HG03139 (cell line): Measurements from ENCODE around the gene CYB5R4.
"Not testable (repeated sequence)": the region's sequence is repeated elsewhere in the genome, so short reads cannot be mapped to it uniquely, and the experiment has no call there.

Experiments
- ATAC-seq: cut with Tn5 transposase; IDR thresholded peaks from one replicate; pipeline ENCODE4 v1.9.1; 2021; ENCODE audit not compliant: unreplicated experiment

The CYB5R4 gene

DNA sequence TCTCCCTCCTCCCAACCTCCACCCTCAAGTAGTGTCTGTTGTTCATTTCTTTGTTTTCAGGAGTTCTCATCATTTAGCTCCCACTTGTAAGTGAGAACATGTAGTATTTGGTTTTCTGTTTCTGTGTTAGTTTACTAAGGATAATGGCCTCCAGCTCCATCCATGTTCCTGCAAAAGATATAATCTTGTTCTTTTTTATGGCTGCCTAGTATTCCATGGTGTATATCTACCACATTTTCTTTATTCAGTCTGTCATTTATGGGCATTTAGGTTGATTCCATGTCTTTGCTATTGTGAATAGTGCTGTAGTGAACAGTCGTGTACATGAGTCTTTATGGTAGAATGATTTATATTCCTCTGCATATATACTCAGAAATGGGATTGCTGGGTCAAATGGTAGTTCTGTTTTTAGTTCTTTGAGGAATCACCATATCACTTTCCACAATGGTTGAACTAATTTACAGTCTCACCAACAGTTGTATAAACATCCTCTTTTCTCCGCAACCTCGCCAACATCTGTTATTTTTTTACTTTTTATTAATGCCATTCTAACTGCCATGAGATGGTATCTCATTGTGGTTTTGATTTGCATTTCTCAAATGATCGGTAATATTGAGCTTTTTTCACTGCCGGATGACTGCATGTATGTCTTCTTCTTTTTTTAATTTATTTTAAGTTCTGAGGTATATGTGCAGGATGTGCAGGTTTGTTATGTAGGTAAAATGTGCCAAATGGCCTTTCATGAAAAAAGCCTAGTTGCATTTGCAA is 48.3 kb downstream of the CYB5R4 start:
- ATAC-seq: not testable (repeated sequence)

GRCh38 chr6:83908813-83909212 is 49.3 kb downstream of the CYB5R4 start:
- ATAC-seq: no peak

DNA sequence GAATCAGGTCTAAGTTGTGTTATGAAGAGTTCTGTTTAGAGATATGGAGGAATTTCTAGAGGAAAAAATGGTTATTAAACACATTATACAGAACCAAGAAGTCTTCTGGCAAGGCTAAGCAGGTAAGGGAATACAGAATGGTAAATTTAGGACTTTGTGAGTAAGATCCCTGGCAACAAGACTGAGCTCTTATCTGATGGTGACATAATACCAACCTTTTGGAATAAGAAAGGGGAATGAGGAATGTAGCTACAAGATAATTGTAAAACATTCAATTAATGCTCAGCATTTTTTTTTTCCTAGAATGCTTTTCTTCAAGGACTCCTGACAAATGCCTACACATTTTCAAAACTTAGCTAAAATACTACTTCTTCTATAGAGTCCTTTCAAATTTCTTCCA is 51.8 kb downstream of the CYB5R4 start:
- ATAC-seq: no peak

DNA sequence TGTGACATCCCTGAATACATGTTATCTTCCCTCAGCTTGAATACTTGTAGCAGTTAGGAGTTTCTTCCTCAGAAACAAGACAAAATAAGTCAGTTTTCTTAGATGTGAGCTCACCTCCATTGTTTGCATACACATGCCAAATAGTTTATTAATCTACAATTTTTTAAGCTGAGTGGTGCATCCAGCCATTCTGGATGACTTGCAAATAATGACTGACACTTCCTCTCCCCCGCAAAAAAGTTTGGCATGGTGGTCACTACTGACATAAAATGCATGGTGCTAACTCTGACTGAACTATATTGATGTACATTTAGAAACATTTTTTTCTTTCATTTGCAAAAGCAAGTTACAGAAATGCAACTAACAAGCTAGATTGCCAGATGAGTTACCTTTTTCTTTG is 55.5 kb downstream of the CYB5R4 start:
- no peak for ATAC-seq

DNA sequence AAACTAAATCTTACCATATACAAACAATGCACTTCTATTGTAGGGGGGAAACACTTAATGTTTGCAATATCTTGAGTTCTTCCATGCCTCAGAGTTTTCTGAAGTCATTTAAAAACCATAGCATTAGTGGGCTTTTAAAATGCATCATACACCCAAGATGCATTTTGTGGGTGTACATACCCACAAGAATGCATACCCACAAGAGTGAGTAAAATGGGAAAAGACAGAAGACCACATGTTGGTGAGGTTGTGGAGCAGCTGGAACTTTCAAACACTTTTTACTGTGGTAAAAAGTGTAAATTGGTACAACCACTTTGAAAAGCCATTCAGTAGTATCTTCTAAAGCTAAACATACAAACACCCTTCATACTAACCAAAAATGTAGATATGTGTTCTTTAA is 57.5 kb downstream of the CYB5R4 start:
- ATAC-seq: no peak

- no peak for ATAC-seq
Measured at GRCh38 chr6:83920017-83920416, 60.5 kb downstream of the CYB5R4 start.

DNA sequence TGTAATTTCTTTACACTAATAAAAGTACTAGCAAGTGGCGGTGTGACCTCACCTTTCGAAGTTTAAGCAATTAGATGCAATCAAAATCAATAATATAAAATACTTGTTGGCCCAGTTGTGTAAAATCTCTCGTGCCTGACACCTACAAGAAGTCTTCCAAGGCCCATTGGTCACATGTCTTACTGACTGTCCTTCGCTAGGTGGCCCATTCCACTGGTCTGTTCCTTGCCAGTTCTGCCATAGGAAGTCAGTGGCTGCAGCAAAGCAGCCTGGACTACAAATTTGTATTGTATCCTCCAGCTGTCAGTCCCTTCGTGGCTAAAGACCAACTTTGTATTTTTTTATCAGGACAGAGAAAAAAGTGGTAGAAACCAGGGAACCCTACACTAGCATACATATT is 61.8 kb downstream of the CYB5R4 start:
- no peak for ATAC-seq

DNA sequence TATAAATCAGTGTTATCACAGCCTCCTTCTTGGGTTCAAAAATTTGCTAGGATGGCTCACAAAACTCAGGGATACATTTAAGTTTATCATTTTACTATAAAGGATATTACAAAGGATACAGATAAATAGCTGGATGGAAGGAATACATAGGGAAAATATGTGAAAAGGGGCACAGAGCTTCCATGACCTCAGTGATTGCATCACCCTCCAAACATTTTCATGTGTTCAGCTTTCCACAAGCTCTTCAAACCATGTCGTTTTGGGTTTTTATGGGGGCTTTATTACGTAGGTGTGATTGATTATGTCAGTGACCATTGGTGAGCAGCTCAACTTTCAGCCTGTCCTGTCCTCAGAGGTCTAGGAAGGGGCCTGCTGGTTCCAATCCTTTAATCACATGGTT is 68.0 kb downstream of the CYB5R4 start:
- no peak for ATAC-seq

DNA sequence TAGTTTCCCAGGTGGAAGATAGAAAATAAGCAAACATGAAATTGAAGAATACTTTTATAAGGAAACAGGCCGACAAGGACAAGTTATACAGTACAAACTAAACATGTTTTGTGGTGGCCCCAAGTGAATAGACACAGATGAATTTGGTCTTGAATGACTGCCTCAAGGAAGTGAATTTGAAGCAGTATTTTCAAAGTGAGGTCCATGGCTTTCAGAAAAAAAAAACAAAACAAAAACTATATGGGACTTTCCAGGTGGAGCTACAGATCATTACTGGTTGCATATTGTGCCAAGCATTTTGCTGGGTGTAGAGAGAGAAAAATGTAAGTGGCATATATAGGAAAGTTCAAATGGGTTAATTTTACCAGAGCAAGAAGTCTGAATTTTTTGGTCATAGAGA is 68.8 kb downstream of the CYB5R4 start:
- ATAC-seq: no peak

DNA sequence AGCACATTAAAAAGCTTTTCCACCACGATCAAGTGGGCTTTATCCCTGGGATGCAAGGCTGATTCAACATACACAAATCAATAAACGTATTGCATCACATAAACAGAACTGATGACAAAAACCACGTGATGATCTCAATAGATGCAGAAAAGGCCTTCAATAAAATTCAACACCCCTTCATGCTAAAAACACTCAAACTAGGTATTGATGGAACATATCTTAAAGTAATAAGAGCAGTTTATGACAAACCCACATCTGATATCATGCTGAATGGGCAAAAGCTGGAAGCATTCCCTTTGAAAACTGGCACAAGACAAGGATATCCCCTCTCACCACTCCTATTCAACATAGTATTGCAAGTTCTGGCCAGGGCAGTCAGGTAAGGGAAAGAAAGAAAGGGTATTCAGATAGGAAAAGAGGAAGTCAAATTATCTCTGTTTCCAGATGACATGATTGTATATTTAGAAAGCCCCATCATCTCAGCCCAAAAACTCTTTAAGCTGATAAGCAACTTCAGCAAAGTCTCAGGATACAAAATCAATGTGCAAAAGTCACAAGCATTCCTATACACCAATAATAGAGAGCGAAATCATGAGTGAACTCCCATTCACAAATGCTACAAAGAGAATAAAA is 86.8 kb downstream of the CYB5R4 start:
- ATAC-seq: not testable (repeated sequence)

GRCh38 chr6:83947983-83948382 is 88.5 kb downstream of the CYB5R4 start:
- not testable (repeated sequence) for ATAC-seq

GRCh38 chr6:83948851-83949250 is 89.4 kb downstream of the CYB5R4 start:
- no peak for ATAC-seq

GRCh38 chr6:83951423-83951822 is 91.9 kb downstream of the CYB5R4 start:
- ATAC-seq: not testable (repeated sequence)

GRCh38 chr6:83952830-83953229 is 93.3 kb downstream of the CYB5R4 start:
- no peak for ATAC-seq

- no peak for ATAC-seq
Measured at GRCh38 chr6:83954371-83954770, 94.9 kb downstream of the CYB5R4 start.

GRCh38 chr6:83958241-83958685 is 98.8 kb downstream of the CYB5R4 start:
- no peak for ATAC-seq

- ATAC-seq: no peak
Measured at GRCh38 chr6:83960664-83961063, 101.2 kb downstream of the CYB5R4 start.

DNA sequence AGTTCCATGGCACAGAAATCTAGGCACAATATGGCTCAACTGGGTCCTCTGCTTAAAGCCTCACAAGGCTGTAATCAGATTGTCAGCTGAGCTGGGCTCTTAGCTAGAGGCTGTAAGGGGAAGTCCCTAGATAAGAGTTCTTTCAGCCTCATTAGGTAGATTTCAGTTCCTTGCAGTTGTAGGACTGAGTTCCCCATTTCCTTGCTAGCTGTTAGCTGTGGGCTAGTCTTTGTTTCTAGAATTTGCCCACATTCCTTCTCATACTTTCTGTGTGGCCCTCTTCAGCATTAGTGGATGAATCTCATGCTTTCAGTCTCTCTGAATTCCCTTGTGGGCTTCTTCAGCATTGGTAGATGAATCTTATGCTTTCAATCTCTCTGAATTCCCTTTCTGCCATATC is 103.1 kb downstream of the CYB5R4 start:
- peak; percentile 87 for ATAC-seq

DNA sequence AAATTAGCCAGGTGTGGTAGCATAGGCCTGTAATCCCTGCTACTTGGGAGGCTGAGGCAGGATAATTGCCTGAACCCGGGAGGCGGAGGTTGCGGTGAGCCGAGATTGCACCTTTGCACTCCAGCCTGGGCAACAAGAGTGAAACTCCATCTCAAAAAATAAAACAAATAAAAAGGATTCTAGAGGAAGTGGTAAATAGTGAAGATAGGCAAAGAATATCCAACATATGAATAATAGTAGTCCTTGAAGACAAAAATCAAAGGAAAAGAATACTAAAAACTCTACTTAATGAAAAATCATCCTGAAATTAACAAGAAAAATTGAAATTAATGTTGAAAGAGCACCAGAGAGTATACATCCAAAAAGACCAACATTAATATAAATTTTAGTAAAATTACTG is 107.0 kb downstream of the CYB5R4 start:
- no peak for ATAC-seq

GRCh38 chr6:83970582-83970981 is 111.1 kb downstream of the CYB5R4 start:
- no peak for ATAC-seq

GRCh38 chr6:83974409-83975050 is 115.0 kb downstream of the CYB5R4 start:
- no peak for ATAC-seq
